H7 (cell line): ENCODE measurements around the gene SLC38A10. TPM values are rescaled to one million over a fixed set of nuclear protein-coding genes. Genes with fewer than 3 reads are reported as not detected.

Source experiments
- DNase-seq: peaks from one replicate; pipeline ENCODE4 v3.0.0; 2012
- H3K27me3 ChIP-seq: 2 replicates; pipeline ENCODE4 v1.6.0; 2011; ENCODE audit warnings: mild to moderate bottlenecking, low read length; ENCODE audit not compliant: control insufficient read depth, insufficient read depth
- H3K36me3 ChIP-seq: replicated peaks from 2 replicates; pipeline ENCODE4 v1.5.1; 2011; ENCODE audit warnings: low read length; ENCODE audit not compliant: control insufficient read depth, insufficient read depth
- H3K4me3 ChIP-seq: 2 replicates; pipeline ENCODE4 v1.5.1; 2011; ENCODE audit warnings: low read depth, mild to moderate bottlenecking, control low read depth, low read length, moderate library complexity; ENCODE audit not compliant: insufficient read depth
- total RNA-seq: library from RNA; depleted of rRNA; stranded (reverse); fragments of >200 nt; shearing (Covaris generic); gene quantifications from 2 replicates; pipeline ENCODE4 v1.2.3, GENCODE V29; 2014

Gene SLC38A10
- total RNA-seq, 1 experiment from 2014 or later = 44.2 TPM

DNA sequence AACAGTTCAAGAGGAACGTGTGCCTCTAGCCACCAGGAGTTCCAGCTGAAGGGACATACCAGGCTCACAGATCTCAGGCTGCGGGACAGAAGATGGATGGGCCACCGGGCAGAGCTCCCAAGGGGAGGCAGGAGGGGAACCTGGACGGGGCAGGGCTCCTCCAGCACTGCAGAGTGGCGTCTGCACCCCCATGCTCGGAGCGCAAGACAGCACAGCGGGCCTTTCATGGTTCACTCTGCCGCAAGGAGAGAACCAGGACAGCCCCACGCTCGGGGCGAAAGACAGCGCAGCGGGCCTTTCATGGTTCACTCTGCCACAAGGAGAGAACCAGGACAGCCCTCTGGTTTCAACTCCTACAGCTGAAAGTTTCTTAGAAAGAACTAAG, 20.6 kb downstream of the SLC38A10 start:
- no peak for DNase-seq
- H3K27me3 ChIP-seq = no peaks in the 10 kb centered on the region

DNA sequence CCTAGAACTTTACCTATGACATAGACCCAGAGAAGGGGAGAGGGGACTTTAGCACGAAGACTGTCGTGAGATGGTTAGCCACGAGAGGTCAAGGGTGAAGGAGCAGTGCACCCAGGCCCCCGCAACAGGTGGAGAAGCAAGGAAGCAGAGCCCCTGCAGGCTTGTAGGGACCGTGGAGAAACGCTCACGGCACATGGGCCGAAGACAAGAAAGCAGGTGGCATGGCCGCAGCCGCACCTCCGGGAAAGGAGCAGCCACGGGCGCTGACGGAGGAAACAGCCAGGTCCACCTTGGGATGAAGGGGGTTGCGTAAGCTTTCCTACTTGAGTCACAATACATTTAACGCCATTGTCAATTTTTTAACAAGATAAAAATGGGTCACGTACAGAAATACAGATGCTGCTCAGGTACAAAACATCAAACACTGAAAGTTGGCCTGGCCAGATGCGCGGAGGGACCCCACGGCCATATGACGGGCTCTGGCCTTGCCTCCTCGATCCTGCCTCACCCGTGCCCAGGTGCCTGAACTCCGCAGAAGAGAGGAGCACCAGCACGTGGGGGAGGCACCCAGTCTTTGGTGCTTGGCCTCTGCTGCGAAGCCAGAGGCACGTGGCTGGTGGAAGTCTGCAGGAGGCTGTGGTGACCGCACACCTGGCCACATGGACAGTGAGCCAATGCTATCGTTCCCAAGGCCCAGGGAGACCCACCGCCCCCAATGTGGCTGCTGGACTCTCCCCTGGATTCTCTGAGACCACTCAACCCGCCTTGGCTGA, 21.2 kb downstream of the SLC38A10 start:
- no peaks in the 10 kb centered on the region for H3K27me3 ChIP-seq
- DNase-seq = no peak
- no peak overlapping the region for H3K4me3 ChIP-seq
- H3K36me3 ChIP-seq = peaks cover 4% of the 10 kb centered on the region

More for the DNA sequence above, 20.6 kb downstream of the SLC38A10 start:
- Histone ChIP-seq H3K36me3 (peaks cover 4% of the 10 kb centered on the region), H3K4me3 (no peak overlapping the region)

DNA sequence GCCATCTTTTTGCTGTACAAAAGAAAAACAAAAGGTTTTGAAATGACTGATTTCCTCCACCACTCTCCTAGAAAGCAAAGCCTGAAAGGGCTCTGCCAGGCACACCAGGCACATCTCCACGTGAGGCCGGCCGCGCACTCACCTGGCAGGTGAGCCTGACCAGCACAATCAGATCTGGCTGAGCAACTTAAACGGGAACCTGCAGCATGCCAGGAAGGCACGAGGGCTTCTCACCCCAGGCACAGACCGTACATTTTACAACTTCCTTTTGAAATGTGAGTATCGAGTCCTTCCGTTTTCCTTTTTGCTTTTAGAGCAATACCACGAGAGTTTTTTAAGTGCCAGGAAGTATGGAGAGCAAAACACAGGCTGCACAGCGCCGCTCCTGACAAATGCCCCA, 22.5 kb downstream of the SLC38A10 start:
- H3K27me3 ChIP-seq = no peaks in the 10 kb centered on the region
- no peak overlapping the region for H3K4me3 ChIP-seq
- H3K36me3 ChIP-seq = peaks cover 4% of the 10 kb centered on the region
- DNase-seq = no peak

DNA sequence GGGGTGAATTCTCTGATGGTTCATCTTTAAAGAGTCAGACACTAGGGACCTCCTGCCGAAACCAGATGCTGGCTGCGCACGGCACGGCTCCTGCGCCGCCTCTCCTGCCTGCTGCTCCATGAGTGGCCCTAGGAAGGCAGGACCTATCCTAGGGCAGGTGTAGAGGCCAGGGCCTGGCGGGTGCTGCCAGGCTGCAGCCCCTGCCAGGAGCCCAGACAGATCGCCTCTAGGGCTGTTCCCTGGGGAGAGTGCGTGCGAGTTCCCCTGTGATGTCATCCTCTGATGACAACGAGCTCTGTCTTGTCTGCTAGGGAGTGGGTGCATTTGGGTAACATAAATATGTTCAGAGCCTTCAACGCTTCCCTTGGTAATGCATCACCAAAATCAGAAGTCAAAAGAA, 23.9 kb downstream of the SLC38A10 start:
- no peak for DNase-seq
- H3K36me3 ChIP-seq = peaks cover 4% of the 10 kb centered on the region
- no peak overlapping the region for H3K4me3 ChIP-seq
- no peaks in the 10 kb centered on the region for H3K27me3 ChIP-seq

DNA sequence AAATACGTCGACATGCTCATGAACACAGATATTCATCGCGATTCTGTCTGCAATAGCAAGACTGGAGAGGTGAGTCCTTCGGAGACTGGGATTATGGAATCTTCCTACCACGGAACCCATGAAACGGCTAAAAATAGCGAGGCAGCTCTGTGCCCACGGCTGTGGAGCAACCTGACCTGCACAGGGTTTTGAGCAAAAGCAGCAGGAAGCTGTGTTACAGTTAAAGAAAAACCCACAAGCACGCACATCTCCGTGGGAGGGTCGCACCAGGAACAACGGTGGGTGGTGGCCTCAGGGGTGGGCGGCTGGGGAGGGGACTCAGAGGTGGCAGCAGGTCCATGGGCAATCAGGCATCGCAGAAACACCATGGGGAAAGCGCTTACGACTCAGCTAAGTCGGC, 24.8 kb downstream of the SLC38A10 start:
- no peaks in the 10 kb centered on the region for H3K27me3 ChIP-seq

DNA sequence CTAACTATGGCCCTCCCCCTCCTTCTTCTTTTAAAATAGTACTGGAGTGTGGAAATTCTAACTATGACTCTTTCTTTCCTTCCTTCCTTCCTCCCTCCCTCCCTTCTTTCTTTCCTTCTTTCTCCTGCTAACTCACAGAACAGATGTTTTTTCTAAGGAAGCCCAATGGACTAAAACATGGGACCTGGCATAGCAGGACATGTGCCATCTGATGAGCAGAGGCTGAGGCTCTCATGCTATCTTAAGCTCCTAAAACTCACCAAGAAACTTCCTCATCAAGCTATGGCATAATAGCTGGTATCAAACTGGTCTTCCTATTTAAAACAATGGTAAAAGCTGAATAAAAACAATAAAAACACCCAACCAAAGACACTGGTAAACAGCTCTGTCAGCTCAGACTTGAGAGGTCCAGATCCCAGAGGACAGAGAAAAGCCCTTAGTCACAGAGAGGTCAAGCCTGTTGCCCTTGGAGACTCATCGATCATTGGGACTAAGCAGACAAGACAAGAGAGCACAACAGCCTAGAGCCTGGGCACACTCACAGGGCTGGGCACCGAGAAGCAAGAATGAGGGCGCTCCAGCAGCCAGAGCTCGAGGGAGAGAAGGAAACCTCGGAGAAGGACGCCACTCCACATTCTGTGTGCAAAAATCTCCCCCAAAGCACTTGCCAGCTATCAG, 27.6 kb downstream of the SLC38A10 start:
- no peaks in the 10 kb centered on the region for H3K27me3 ChIP-seq
- H3K4me3 ChIP-seq = no peak overlapping the region
- peaks cover 3% of the 10 kb centered on the region for H3K36me3 ChIP-seq
- no peak for DNase-seq

More for the DNA sequence above, 24.8 kb downstream of the SLC38A10 start:
- no peak for DNase-seq
- peaks cover 3% of the 10 kb centered on the region; the same call in 1 of the 2 replicates for H3K36me3 ChIP-seq
- H3K4me3 ChIP-seq = no peak overlapping the region

DNA sequence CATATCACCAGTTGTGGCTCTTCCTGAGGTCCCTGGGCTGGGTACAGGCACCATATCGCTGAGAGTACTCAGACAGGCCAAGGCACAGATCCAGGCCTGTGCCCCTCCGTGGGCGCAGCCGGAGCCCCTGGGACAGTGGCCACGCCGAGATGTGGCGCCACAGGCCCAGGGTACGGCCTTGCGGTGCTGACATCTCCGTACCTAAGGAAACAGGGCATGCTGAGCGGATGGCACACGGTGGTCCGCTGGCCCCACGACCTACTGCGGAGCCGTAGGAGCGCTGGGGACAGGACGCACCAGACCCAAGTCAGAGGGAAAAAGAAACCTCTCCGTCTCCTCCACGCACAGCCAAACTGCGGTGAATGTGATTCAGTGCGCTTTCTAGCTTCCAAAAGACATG, 29.5 kb downstream of the SLC38A10 start:
- Histone ChIP-seq H3K36me3 (peaks cover 3% of the 10 kb centered on the region), H3K4me3 (no peak overlapping the region), H3K27me3 (no peaks in the 10 kb centered on the region)
- no peak for DNase-seq

DNA sequence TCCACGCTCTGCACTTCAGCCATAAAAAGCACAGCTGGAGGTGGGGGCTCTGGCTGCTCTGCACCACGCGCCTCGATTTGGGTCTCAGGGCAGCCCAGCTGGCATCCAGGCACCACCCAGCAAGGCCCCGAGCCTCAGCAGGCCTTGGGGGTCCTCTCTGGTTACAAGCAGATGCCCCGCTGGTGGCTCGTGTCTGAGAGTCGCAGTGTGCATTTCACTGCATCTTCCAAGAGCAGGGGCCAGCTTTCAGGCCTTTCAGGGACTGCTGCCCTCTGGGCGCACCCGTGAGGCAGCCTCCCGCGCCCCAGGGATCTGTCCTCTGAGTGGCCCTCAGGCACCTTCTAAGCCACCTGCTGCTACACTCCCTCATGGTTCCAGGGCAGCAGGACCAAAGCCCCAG, 30.5 kb downstream of the SLC38A10 start:
- DNase-seq = no peak
- peaks cover 2% of the 10 kb centered on the region for H3K36me3 ChIP-seq
- no peak overlapping the region for H3K4me3 ChIP-seq
- no peaks in the 10 kb centered on the region for H3K27me3 ChIP-seq

DNA sequence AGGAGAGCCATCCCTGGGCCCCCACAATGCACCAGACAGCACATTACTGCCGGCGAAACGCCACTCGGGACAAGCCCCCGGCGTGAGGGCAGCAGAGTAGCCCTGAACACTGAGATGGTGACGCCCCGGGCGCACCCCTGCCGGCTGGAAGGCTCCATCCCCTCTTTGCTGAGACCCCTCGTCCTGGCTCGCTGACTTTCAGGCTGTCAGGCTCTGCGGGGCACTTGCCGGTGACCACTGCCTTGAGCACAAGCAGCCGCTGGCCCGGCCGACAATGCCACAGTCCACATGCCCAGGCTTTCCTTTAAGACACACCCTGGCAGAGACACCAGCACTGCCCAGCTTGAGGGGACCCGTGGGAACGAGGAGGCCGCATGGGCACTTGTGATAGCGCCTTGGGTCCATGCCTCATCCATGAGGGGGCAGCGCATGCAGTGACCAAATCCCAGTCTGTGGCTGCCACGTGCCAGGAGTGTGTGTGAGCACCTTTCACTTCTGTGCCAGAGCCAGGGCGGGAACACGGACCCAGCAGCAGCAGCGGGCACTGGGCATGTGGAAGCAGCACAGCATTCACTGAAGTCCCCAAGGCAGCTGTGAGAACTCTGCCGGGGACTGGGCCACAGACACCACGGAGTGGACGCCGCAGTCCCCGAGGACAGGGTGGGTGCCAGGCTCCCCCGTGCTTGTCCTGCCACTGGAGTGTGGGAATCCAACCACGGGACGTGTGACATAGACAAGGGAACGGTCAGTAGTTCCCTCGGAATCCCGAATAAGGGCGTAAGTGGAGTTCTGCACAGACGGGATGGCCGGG, 31.5 kb downstream of the SLC38A10 start:
- DNase-seq = no peak
- H3K36me3 ChIP-seq = peaks cover 2% of the 10 kb centered on the region
- no peaks in the 10 kb centered on the region for H3K27me3 ChIP-seq
- H3K4me3 ChIP-seq = no peak overlapping the region

DNA sequence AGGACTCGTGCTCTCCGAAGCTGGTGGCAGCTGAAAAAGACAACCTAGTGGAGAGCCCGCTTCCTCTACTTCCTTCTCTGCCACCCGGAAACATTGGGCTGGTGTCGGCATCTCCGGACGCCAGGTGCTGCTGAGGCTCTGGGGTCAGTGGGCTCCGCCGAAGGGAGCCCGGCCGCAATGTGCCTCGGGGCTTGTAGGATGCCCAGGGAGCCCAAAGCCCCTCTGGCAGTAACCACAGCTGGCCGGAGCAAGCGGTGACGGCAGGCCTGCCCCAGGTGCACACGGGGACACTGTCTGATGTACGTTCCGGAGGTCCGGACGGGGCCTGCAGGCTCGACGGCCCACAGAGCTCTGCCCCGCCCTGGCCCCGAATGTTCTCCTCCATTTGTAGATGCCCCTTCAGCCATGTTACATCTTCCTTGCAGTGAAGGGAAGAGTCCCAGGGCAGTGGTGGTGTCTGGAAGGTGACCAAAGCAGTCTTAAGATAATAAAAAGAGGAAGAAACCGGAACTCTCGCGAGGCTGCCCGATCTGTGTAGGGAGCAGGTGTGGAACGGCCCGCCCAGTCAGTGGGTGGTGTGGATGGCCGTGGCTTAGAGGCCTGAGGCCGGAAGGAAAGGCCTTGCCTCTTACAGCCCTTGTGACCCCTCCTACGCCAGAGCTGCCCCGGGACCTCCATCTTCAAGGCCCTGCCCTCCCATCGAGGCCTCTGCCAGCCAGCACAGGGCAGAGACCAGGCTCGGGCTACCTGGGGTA, 33.3 kb downstream of the SLC38A10 start:
- DNase-seq = no peak
- Histone ChIP-seq H3K27me3 (no peaks in the 10 kb centered on the region), H3K36me3 (peaks cover 2% of the 10 kb centered on the region)

DNA sequence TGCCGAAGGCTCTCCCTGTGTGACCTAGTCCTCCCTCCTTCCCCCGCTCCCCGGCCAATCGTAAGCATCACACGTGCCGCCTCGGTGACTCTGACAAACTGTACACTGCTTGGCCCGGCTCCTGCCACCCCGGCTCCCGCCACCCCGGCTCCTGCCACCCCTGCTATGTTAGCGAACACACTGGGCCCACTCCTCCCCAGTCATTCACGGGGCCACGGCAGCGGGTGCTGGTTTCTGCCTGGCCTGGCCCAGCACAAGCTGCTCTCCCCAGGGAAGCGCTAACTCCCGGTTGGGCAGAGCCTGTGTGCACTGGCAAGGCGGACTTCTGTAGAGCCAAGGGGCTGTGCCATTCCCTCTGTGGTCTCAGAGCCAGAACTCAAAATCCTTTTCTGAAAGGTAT, 34.0 kb downstream of the SLC38A10 start:
- Histone ChIP-seq H3K36me3 (peaks cover 2% of the 10 kb centered on the region), H3K27me3 (no peaks in the 10 kb centered on the region), H3K4me3 (no peak overlapping the region)
- no peak for DNase-seq

More for the DNA sequence above, 33.3 kb downstream of the SLC38A10 start:
- no peak overlapping the region for H3K4me3 ChIP-seq

DNA sequence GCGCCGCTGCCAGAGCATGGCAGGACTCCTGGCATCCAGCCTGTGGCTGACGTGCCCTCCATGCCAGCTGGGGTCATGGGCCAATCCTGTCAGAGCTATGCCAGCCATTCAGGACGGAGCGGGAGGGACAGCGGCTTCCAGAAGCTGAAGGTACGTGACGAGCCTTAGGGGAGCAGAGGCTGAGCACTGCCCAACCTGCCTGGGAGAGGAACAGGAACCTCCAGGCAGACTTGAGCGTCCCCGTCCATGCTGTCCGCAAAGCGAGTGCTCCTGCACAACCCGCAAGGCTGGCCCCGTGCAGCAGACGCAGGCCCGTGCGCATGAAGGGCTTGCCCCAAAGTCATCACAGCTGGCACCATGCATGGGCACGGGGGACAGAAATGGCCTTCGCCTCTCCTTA, 34.5 kb downstream of the SLC38A10 start:
- Histone ChIP-seq H3K4me3 (no peak overlapping the region), H3K36me3 (peaks cover 2% of the 10 kb centered on the region), H3K27me3 (no peaks in the 10 kb centered on the region)
- no peak for DNase-seq

DNA sequence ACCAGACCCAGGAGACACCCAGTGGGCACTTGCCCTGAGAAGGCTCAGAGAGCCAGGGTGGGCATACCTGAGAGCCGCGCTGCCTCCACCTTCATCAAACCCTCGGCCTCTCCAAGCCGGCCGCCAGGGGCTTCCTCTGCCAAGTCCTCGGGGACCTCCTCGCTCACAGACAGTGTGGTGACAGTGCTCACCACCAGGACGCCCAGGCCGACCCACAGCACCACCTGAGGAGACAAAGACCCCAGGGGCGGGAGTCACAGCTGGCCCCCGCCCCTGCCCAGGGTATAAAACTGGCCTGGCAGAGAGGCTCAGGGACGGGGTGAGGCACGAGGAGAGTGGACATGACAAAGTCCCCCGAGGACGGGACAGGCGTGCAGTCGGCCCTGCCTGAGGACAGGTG, 34.9 kb downstream of the SLC38A10 start:
- no peak overlapping the region for H3K4me3 ChIP-seq

DNA sequence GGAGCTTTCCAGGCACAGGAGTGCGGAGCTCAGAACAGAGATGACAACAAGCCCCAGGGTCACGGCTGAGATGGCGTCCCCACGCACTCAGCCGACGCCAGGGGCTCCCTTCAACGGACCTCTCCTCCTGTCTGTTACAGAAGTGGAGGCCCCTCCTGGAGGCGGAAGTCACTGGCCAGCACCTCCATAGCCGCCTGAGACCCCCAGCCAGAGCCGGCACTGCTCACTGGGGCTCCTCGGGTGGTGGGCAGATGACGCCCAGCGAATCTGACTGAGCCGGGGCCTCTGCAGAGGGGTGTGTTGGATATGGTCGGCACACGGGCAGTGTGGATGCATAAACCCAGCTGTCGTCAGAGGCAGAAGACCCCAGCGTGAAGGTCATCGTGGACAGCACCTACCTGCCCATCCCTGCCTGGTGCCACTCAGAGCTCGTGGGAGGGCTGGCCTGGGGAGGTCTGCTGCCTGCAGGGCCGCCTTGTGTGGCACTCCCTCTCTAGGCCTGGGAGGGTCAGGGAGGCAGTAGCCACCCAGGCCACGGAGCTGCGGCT, 36.0 kb downstream of the SLC38A10 start:
- Histone ChIP-seq H3K27me3 (no peaks in the 10 kb centered on the region), H3K4me3 (no peak overlapping the region), H3K36me3 (peaks cover 2% of the 10 kb centered on the region)
- DNase-seq = no peak

More for the DNA sequence above, 34.9 kb downstream of the SLC38A10 start:
- H3K36me3 ChIP-seq = peaks cover 2% of the 10 kb centered on the region
- DNase-seq = no peak
- no peaks in the 10 kb centered on the region for H3K27me3 ChIP-seq
